Testis (tissue), 3 donors: Measurements from ENCODE around the gene CCDC112. TPM values are rescaled to one million over a fixed set of nuclear protein-coding genes. Genes with fewer than 3 reads are reported as not detected.

ENCODE experiments used
- DNase-seq: peaks from one replicate; pipeline ENCODE4 v3.0.0-alpha.2; 2019
- H3K27ac ChIP-seq, 2 donors: fragments of 200-600 bp; sonication (generic); one replicate each; pipeline ENCODE4 v1.5.1; 2019
- H3K27me3 ChIP-seq: fragments of 200-600 bp; sonication (generic); one replicate; pipeline ENCODE4 v1.5.1; 2019
- H3K36me3 ChIP-seq: fragments of 200-600 bp; sonication (generic); one replicate; pipeline ENCODE4 v1.5.1; 2017; ENCODE audit warnings: low read depth; ENCODE audit errors: missing control alignments
- H3K4me1 ChIP-seq: fragments of 200-600 bp; sonication (generic); one replicate; pipeline ENCODE4 v1.5.1; 2019
- H3K4me3 ChIP-seq, 2 donors: fragments of 200-600 bp; sonication (generic); one replicate each; pipeline ENCODE4 v1.5.1; 2017 to 2019
- H3K9me3 ChIP-seq: fragments of 200-600 bp; sonication (generic); one replicate; pipeline ENCODE4 v1.5.1; 2017
- POLR2A ChIP-seq: fragments of 450-650 bp; IDR thresholded peaks from one replicate; pipeline ENCODE4 v1.6.1; 2017; ENCODE audit warnings: antibody characterized with exemption, mild to moderate bottlenecking, moderate library complexity
- WGBS, 2 donors: methylation state at CpG; one replicate each; pipeline ENCODE4 v1.1.5; 2018; 5-methylcytosine and 5-hydroxymethylcytosine counted together
- intact Hi-C: fragments of 100-400 bp; cut with DNase I; formaldehyde crosslinking; loops from one replicate; pipeline ENCODE4 v1.15.1; 2023; ENCODE audit warnings: low total_unique reads
- polyA plus RNA-seq: library from polyadenylated mRNA; stranded (reverse); fragments of 350-450 nt; fragmentation: Illumina TruSeq; extraction: RNeasy Lipid Tissue Mini Kit (QIAGEN cat#74804); gene quantifications from one replicate; pipeline ENCODE4 v1.2.3, GENCODE V29; 2014; ENCODE audit warnings: low read depth, low replicate concordance; ENCODE audit not compliant: insufficient read depth
- total RNA-seq, 2 donors: library from RNA; depleted of rRNA; stranded (reverse); fragments of >200 nt; gene quantifications; one replicate each; pipeline ENCODE4 v1.2.3, GENCODE V29; 2016
- TF ChIP-seq, protein P1 (sequence below), 3 experiments: fragments of 450-650 bp in 2 of 3; fragments of 200-600 bp in 1 of 3; sonication (generic) in 1 of 3; IDR thresholded peaks; one replicate each; pipeline ENCODE4 v1.5.1; 2016 to 2019; ENCODE audit warnings: antibody characterized with exemption in 3 of 3, mild to moderate bottlenecking in 2 of 3, moderate library complexity in 1 of 3

CCDC112 gene
- total and polyA plus RNA-seq, 3 donors from 2014 or later = 15.3 to 30.9 (median 20.4) TPM

DNA sequence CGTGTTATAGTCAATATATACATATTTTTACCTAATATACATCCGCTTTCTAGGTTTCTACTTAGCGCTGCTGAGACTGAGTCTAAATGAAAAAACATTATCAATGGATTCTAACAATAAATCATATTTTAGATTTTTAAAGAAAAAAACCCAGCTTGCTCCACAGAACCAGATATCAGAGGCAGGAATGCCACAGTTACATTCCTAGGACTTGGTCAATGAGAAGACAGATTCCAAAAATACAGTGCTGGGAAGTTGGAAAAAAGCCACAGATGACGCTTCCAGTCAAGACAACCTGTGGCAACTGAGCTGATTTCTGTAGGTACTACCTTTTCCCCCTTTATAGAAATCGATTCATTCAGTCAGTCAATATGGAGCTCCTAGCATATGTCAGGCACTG is 577 bp upstream of the CCDC112 start:
- intact Hi-C loops = no loop called here
- DNase-seq = no peak
- Histone ChIP-seq H3K36me3 (no peaks in the 10 kb centered on the region), H3K9me3 (no peaks in the 10 kb centered on the region), H3K27me3 (no peaks in the 10 kb centered on the region), H3K27ac (no peak overlapping the region), H3K4me1 (peaks cover 3% of the 10 kb centered on the region), H3K4me3 (peak overlapping the region; percentile 4 to 95)
- TF ChIP-seq, protein P1, sequence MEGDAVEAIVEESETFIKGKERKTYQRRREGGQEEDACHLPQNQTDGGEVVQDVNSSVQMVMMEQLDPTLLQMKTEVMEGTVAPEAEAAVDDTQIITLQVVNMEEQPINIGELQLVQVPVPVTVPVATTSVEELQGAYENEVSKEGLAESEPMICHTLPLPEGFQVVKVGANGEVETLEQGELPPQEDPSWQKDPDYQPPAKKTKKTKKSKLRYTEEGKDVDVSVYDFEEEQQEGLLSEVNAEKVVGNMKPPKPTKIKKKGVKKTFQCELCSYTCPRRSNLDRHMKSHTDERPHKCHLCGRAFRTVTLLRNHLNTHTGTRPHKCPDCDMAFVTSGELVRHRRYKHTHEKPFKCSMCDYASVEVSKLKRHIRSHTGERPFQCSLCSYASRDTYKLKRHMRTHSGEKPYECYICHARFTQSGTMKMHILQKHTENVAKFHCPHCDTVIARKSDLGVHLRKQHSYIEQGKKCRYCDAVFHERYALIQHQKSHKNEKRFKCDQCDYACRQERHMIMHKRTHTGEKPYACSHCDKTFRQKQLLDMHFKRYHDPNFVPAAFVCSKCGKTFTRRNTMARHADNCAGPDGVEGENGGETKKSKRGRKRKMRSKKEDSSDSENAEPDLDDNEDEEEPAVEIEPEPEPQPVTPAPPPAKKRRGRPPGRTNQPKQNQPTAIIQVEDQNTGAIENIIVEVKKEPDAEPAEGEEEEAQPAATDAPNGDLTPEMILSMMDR (IDR thresholded peaks at IDR 0.05) = no peak
- no peak for TF ChIP-seq POLR2A
- WGBS, 2 donors = 30 to 38% methylated on average over 5 of the region's 5 CpGs

DNA sequence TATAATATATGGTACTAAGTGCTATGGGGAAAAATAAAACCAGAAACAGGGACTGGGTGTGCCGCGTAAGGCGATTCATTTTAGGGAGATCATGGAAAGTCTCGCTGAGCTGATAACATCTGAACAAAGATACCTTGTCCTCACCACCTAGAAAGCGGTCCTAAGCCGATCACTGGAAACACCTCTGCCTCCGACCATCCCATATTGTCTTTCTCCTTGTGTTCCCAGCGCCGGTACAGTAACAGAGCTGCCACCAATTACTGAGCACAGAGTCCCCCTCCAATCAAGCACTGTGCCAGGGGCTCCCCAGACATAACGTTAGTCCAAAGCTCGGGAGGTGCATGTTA is 704 bp downstream of the CCDC112 start:
- Histone ChIP-seq H3K36me3 (no peaks in the 10 kb centered on the region), H3K9me3 (no peaks in the 10 kb centered on the region), H3K27me3 (no peaks in the 10 kb centered on the region), H3K4me3 (peak overlapping the region; percentile 73 to 95), H3K4me1 (peaks cover 3% of the 10 kb centered on the region), H3K27ac (peak overlapping the region; percentile 55 to 80)
- no peak for DNase-seq
- 18% methylated on average over 11 of the region's 11 CpGs for WGBS, 2 donors
- TF ChIP-seq, protein P1 (IDR thresholded peaks at IDR 0.05) = no peak
- no peak for TF ChIP-seq POLR2A
- intact Hi-C loops = no loop called here

DNA sequence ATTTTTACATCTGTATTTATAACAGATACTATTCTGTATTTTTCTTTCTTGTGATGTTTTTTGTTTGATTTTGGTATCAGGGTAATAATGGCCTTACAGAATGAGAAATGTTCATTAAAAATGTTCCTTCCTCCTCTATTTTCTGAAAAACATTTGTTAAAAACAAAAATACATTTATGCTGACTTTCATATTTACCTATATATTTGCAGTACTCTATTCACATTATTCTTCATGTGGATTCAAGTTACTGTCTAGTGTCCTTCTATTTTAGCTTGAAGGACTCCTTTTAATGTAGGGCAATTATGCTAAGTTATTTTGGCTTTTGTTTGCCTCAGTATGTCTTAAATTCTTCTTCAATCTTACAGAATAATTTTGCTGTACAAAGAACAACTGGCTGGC is 5.1 kb downstream of the CCDC112 start:
- no peak overlapping the region for H3K27ac ChIP-seq
- H3K4me3 ChIP-seq = no peak overlapping the region
- intact Hi-C loops = no loop called here
- H3K4me1 ChIP-seq = peaks cover 3% of the 10 kb centered on the region
- TF ChIP-seq, protein P1 (IDR thresholded peaks at IDR 0.05) = no peak
- H3K27me3 ChIP-seq = no peaks in the 10 kb centered on the region
- H3K9me3 ChIP-seq = no peaks in the 10 kb centered on the region
- no peak for DNase-seq
- H3K36me3 ChIP-seq = no peaks in the 10 kb centered on the region

DNA sequence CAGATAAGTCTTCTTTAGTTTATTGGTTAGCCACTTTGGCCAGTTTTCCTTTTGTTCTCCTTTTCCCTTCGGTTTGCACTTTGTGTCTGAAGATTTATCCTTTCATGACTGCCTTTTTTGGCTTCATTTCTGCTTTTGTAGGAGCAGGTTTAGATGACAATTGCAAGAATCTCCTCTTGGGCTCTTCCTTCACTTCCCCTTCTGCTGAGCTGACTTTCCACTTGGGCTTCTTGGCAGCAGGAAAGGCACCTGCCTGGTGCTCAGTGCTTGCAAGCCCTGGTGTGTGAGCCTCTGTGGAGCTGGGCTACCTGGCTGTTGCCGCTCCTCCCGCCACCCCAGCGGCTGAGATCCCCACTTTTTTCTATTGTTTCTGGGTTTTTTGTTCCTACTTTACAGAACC is 7.3 kb downstream of the CCDC112 start:
- 81 to 96% methylated on average over 4 of the region's 4 CpGs for WGBS, 2 donors
- Histone ChIP-seq H3K36me3 (no peaks in the 10 kb centered on the region), H3K27me3 (no peaks in the 10 kb centered on the region), H3K4me1 (no peaks in the 10 kb centered on the region), H3K4me3 (no peak overlapping the region), H3K9me3 (no peaks in the 10 kb centered on the region), H3K27ac (no peak overlapping the region)
- TF ChIP-seq, protein P1 (IDR thresholded peaks at IDR 0.05) = no peak
- TF ChIP-seq POLR2A = no peak
- intact Hi-C loops = no loop called here
- no peak for DNase-seq

DNA sequence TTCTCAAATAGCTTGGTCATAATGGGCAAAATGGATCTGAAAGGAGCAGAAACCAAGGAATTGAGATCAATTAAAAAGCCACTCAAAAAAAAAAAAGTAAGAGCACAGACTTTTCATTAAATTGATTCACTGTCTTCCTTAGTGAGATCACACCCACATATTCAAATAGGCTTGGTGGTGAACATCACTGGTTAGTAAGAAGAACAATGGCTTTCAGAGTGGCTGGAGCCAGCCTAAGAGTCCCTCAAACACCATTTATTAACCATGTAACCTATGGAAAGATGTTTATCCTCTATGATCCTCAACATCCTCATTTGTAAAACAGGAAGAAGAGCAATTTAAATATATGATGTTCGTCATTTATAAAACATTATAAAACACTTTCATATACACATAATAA is 12.4 kb downstream of the CCDC112 start:
- no peak for TF ChIP-seq POLR2A
- TF ChIP-seq, protein P1 (IDR thresholded peaks at IDR 0.05) = no peak
- H3K9me3 ChIP-seq = no peaks in the 10 kb centered on the region
- no peak overlapping the region for H3K4me3 ChIP-seq
- H3K27ac ChIP-seq = no peak overlapping the region
- WGBS, 2 donors = 89% methylated on average over 1 of the region's 1 CpG
- no peaks in the 10 kb centered on the region for H3K27me3 ChIP-seq
- intact Hi-C loops = no loop called here
- H3K36me3 ChIP-seq = no peaks in the 10 kb centered on the region
- no peak for DNase-seq
- no peaks in the 10 kb centered on the region for H3K4me1 ChIP-seq
